H1 (cell line): Measurements from ENCODE around the gene MICALL1. TPM values are rescaled to one million over a fixed set of nuclear protein-coding genes. Genes with fewer than 3 reads are reported as not detected.

ENCODE experiments used
- CTCF ChIA-PET: fragments of 300-600 bp; sonication (Branson Sonifier 250); formaldehyde crosslinking; loops from one replicate; lab custom pipeline; 2021; ENCODE audit not compliant: partially characterized antibody; lab: Charles Lee
- POLR2A ChIA-PET: fragments of 300-600 bp; sonication (Branson Sonifier 250); formaldehyde crosslinking; loops from one replicate; lab custom pipeline; 2021; ENCODE audit warnings: inconsistent platforms; ENCODE audit not compliant: partially characterized antibody; lab: Charles Lee
- DNase-seq, 2 experiments: peaks; one replicate each; pipeline versions ENCODE4 v3.0.0 to v3.0.0-alpha.2; 2010 to 2022; ENCODE audit warnings: low spot score in 2 of 2, low read depth in 1 of 2, mixed read lengths in 1 of 2
- FAIRE-seq: peaks from 2 replicates; lab custom pipeline; 2011; peaks lifted over from hg19 to GRCh38; lab: Jason Lieb, UNC
- H2AFZ ChIP-seq: 2 replicates; pipeline ENCODE4 v1.8.1; 2012; ENCODE audit warnings: low read length, inconsistent platforms
- H2AK5ac ChIP-seq: 2 replicates; pipeline ENCODE4 v1.6.1; 2013; ENCODE audit warnings: low read depth, low read length
- H2BK120ac ChIP-seq: replicated peaks from 2 replicates; pipeline ENCODE3; 2013; ENCODE audit warnings: low read depth, low read length, inconsistent platforms
- H2BK12ac ChIP-seq: 2 replicates; pipeline ENCODE4 v1.6.1; 2013; ENCODE audit warnings: low read depth, low read length
- H2BK15ac ChIP-seq: 2 replicates; pipeline ENCODE4 v1.6.1; 2013; ENCODE audit warnings: low read length
- H2BK20ac ChIP-seq: 2 replicates; pipeline ENCODE4 v1.6.1; 2013; ENCODE audit warnings: low read length
- H2BK5ac ChIP-seq: 2 replicates; pipeline ENCODE4 v1.6.1; 2013; ENCODE audit warnings: low read depth, low read length
- H3K14ac ChIP-seq: 2 replicates; pipeline ENCODE4 v1.6.1; 2013; ENCODE audit warnings: inconsistent platforms; ENCODE audit not compliant: insufficient read length
- H3K18ac ChIP-seq: 2 replicates; pipeline ENCODE4 v1.6.1; 2013; ENCODE audit warnings: low read length; ENCODE audit errors: extremely low read depth
- H3K23ac ChIP-seq: 2 replicates; pipeline ENCODE4 v1.6.1; 2013; ENCODE audit warnings: inconsistent platforms; ENCODE audit not compliant: insufficient read length
- H3K23me2 ChIP-seq: 2 replicates; pipeline ENCODE4 v1.6.1; 2013; ENCODE audit warnings: low read depth, low read length
- H3K27ac ChIP-seq: 2 replicates; pipeline ENCODE4 v1.6.1; 2011; ENCODE audit warnings: low read depth, low read length, inconsistent platforms
- H3K27me3 ChIP-seq, 4 experiments: replicated peaks in 1 of 4; 1 replicate in 1 of 4; 2 replicates in 3 of 4; pipeline versions ENCODE4 v1.6.1 to v1.8.1; 2011 to 2013; ENCODE audit warnings: low read length in 3 of 4, mild to moderate bottlenecking in 3 of 4, inconsistent platforms in 2 of 4, mixed read lengths in 2 of 4, moderate library complexity in 1 of 4; ENCODE audit not compliant: control insufficient read depth in 3 of 4, insufficient read depth in 3 of 4; ENCODE audit errors: extremely low read depth in 1 of 4
- H3K36me3 ChIP-seq, 4 experiments: 2 replicates each; pipeline versions ENCODE4 v1.6.1 to v1.8.1; 2011 to 2013; ENCODE audit warnings: mild to moderate bottlenecking in 4 of 4, low read length in 3 of 4, moderate library complexity in 2 of 4, control low read depth in 1 of 4, inconsistent platforms in 1 of 4; ENCODE audit not compliant: insufficient read depth in 4 of 4, control insufficient read depth in 2 of 4
- H3K4ac ChIP-seq: replicated peaks from 2 replicates; pipeline ENCODE3; 2013; ENCODE audit warnings: low read length, low read depth, mixed read lengths, inconsistent platforms; ENCODE audit not compliant: insufficient read length
- H3K4me1 ChIP-seq, 4 experiments: replicated peaks in 1 of 4; 1 replicate in 1 of 4; 2 replicates in 3 of 4; pipeline versions ENCODE4 v1.6.1 to v1.8.1; 2011 to 2013; ENCODE audit warnings: low read length in 3 of 4, inconsistent platforms in 2 of 4, mixed read lengths in 1 of 4; ENCODE audit not compliant: insufficient read depth in 4 of 4, control insufficient read depth in 3 of 4
- H3K4me2 ChIP-seq, 2 experiments: 2 replicates each; pipeline versions ENCODE4 v1.6.1 to v1.8.1; 2011 to 2013; ENCODE audit warnings: low read depth in 2 of 2, low read length in 2 of 2, control low read depth in 1 of 2, inconsistent platforms in 1 of 2, mild to moderate bottlenecking in 1 of 2; ENCODE audit not compliant: insufficient read depth in 1 of 2
- H3K4me3 ChIP-seq, 4 experiments: fragments of 200-600, 300-600 bp in 1 of 4; sonication (generic), shearing (Covaris generic), sonication (Bioruptor Twin) in 1 of 4; 2 replicates each; pipeline versions ENCODE4 v1.5.1 to v1.8.1; 2011 to 2016; ENCODE audit warnings: low read length in 4 of 4, low read depth in 3 of 4, control low read depth in 2 of 4, inconsistent platforms in 2 of 4, mild to moderate bottlenecking in 2 of 4, mixed read lengths in 1 of 4, moderate library complexity in 1 of 4; ENCODE audit not compliant: insufficient read depth in 2 of 4; ENCODE audit errors: extremely low read depth in 1 of 4
- H3K56ac ChIP-seq: replicated peaks from 2 replicates; pipeline ENCODE3; 2013; ENCODE audit warnings: low read depth, mild to moderate bottlenecking, mixed read lengths, low read length, inconsistent platforms; ENCODE audit not compliant: insufficient read length
- H3K79me1 ChIP-seq: 2 replicates; pipeline ENCODE4 v1.6.1; 2013; ENCODE audit warnings: low read depth, low read length, control low read depth
- H3K79me2 ChIP-seq, 2 experiments: 2 replicates each; pipeline versions ENCODE4 v1.6.1 to v1.8.1; 2012 to 2013; ENCODE audit warnings: low read length in 2 of 2, mild to moderate bottlenecking in 2 of 2, inconsistent platforms in 1 of 2; ENCODE audit not compliant: insufficient read depth in 2 of 2, control insufficient read depth in 1 of 2
- H3K9ac ChIP-seq, 4 experiments: replicated peaks in 1 of 4; 1 replicate in 1 of 4; 2 replicates in 3 of 4; pipeline versions ENCODE4 v1.6.1 to v1.8.1; 2011 to 2013; ENCODE audit warnings: low read depth in 3 of 4, low read length in 3 of 4, control low read depth in 2 of 4, mild to moderate bottlenecking in 2 of 4, moderate library complexity in 2 of 4, inconsistent platforms in 1 of 4; ENCODE audit errors: extremely low read depth in 1 of 4
- H3K9me3 ChIP-seq, 2 experiments: 2 replicates each; pipeline versions ENCODE4 v1.6.1 to v1.8.1; 2012 to 2013; ENCODE audit warnings: mild to moderate bottlenecking in 2 of 2, moderate library complexity in 2 of 2, control low read depth in 1 of 2, inconsistent platforms in 1 of 2, low read depth in 1 of 2, low read length in 1 of 2, mixed read lengths in 1 of 2; ENCODE audit not compliant: insufficient read depth in 2 of 2
- H4K20me1 ChIP-seq, 2 experiments: replicated peaks in 1 of 2; 2 replicates each; pipeline versions ENCODE3 to v1.8.1; 2011 to 2013; ENCODE audit warnings: inconsistent platforms in 2 of 2, low read length in 2 of 2, mild to moderate bottlenecking in 1 of 2; ENCODE audit not compliant: insufficient read depth in 2 of 2, control insufficient read depth in 1 of 2
- H4K5ac ChIP-seq: 2 replicates; pipeline ENCODE4 v1.6.1; 2013; ENCODE audit warnings: low read length, low read depth, mixed read lengths, inconsistent platforms; ENCODE audit not compliant: insufficient read length
- H4K8ac ChIP-seq: 2 replicates; pipeline ENCODE4 v1.8.0; 2013; ENCODE audit warnings: mild to moderate bottlenecking, moderate library complexity, low read length, inconsistent platforms; ENCODE audit not compliant: insufficient read depth; ENCODE audit errors: extremely low read depth
- H4K91ac ChIP-seq: replicated peaks from 2 replicates; pipeline ENCODE3; 2013; ENCODE audit warnings: low read length, mixed read lengths, inconsistent platforms; ENCODE audit not compliant: insufficient read length
- ATF2 ChIP-seq: IDR thresholded peaks from 2 replicates; pipeline ENCODE4 v1.6.1; 2012; ENCODE audit warnings: low read length, inconsistent platforms
- CEBPB ChIP-seq: IDR thresholded peaks from 2 replicates; pipeline ENCODE4 v1.6.1; 2012; ENCODE audit warnings: low read depth, low read length
- CHD2 ChIP-seq: IDR thresholded peaks from 2 replicates; pipeline ENCODE4 v1.6.1; 2012; ENCODE audit warnings: low read length, improper control_type of control experiment
- GTF2F1 ChIP-seq: IDR thresholded peaks from 2 replicates; pipeline ENCODE4 v1.6.1; 2012; ENCODE audit warnings: low read depth, low read length, improper control_type of control experiment, borderline replicate concordance
- KDM5A ChIP-seq: fragments of 200-600 bp; IDR thresholded peaks from 2 replicates; pipeline ENCODE4 v1.7.1; 2012; ENCODE audit warnings: mild to moderate bottlenecking, low read length, inconsistent platforms, mixed read lengths
- NANOG ChIP-seq: IDR thresholded peaks from 2 replicates; pipeline ENCODE4 v1.6.1; 2011; ENCODE audit warnings: low read length, low read depth, mild to moderate bottlenecking, inconsistent platforms; ENCODE audit not compliant: insufficient read depth, poor library complexity, severe bottlenecking
- PHF8 ChIP-seq: fragments of 200-600 bp; sonication (generic); conservative IDR thresholded peaks from 2 replicates; pipeline ENCODE4 v1.7.1; 2012; ENCODE audit warnings: low read depth, mild to moderate bottlenecking, inconsistent platforms, low read length, moderate library complexity
- RBBP5 ChIP-seq: IDR thresholded peaks from 2 replicates; pipeline ENCODE4 v1.7.1; 2012; ENCODE audit warnings: low read depth, mild to moderate bottlenecking, inconsistent platforms, low read length, moderate library complexity, borderline replicate concordance
- SIRT6 ChIP-seq: IDR thresholded peaks from one replicate; pipeline ENCODE4 v1.7.1; 2012; ENCODE audit warnings: low read length, inconsistent platforms
- SP1 ChIP-seq: IDR thresholded peaks from 2 replicates; pipeline ENCODE4 v1.6.1; 2011; ENCODE audit warnings: low read depth, low read length
- SRF ChIP-seq: IDR thresholded peaks from 2 replicates; pipeline ENCODE4 v1.6.1; 2011; ENCODE audit warnings: mild to moderate bottlenecking, low read depth, low read length, moderate library complexity
- TCF12 ChIP-seq: IDR thresholded peaks from 2 replicates; pipeline ENCODE4 v1.6.1; 2011; ENCODE audit warnings: low read depth, mild to moderate bottlenecking, low read length
- WGBS, 2 experiments: shearing (Covaris generic) in 1 of 2; methylation state at CpG; one replicate each; pipeline versions ENCODE4 v1.1.6 to v1.1.7; 2013 to 2015; ENCODE audit warnings: low lambda C conversion rate in 2 of 2, mixed read lengths in 2 of 2, inconsistent platforms in 1 of 2, low coverage in 1 of 2, missing lambda C conversion rate in 1 of 2; ENCODE audit not compliant: insufficient replicate concordance in 2 of 2, insufficient coverage in 1 of 2, insufficient read length in 1 of 2; ENCODE audit errors: extremely low coverage in 1 of 2, missing lambda C conversion rate in 1 of 2; 5-methylcytosine and 5-hydroxymethylcytosine counted together
- polyA plus RNA-seq, 7 experiments: library from polyadenylated mRNA; depleted of rRNA in 3 of 7; stranded (reverse) in 5 of 7; unstranded in 2 of 7; fragments of >200 nt in 5 of 7; fragments of 200-250 nt in 2 of 7; gene quantifications; 1 replicate in 5 of 7; 2 replicates in 1 of 7; 4 replicates in 1 of 7; pipeline versions ENCODE4 v1.2.1 to v1.2.3, GENCODE V29; 2011 to 2013; ENCODE audit warnings: missing spikeins in 2 of 7, mixed read lengths in 2 of 7
- total RNA-seq: library from RNA; stranded (reverse); fragmentation: NEBNext Ultra II Directional; extraction: Animal tissue kit (Norgen Biotek cat#: 25700); gene quantifications from 2 replicates; pipeline ENCODE4 v1.2.1, GENCODE V29; 2021

Gene MICALL1
- total and polyA plus RNA-seq, 2 of the 8 experiments (the other 6 are each of a cell fraction or from before 2014, with no cell fraction given), result 17.7 to 32.1 TPM

GRCh38 chr22:37930952-37931440, 24.9 kb downstream of the MICALL1 start:
- Histone ChIP-seq H3K79me1 (no peaks in the 10 kb centered on the region), H3K23me2 (no peaks in the 10 kb centered on the region), H4K91ac (no peak overlapping the region), H2AFZ (no peak overlapping the region), H3K4me1 (peaks cover 0 to 5% (median 3%) of the 10 kb centered on the region in 4 experiments; a peak in 5 of 7 replicates), H2BK12ac (no peak overlapping the region), H4K20me1 (peaks cover 0 to 8% of the 10 kb centered on the region in 2 experiments), H3K4me3 (no peak overlapping the region), H3K4ac (no peak overlapping the region), H2BK15ac (no peak overlapping the region), H3K14ac (no peak overlapping the region), H3K9me3 (no peaks in the 10 kb centered on the region), H4K5ac (no peak overlapping the region), H3K79me2 (no peaks in the 10 kb centered on the region), H3K36me3 (peaks cover 2 to 12% (median 8%) of the 10 kb centered on the region in 4 experiments; a peak in 6 of 8 replicates), H3K23ac (no peak overlapping the region), H4K8ac (no peak overlapping the region), H2BK20ac (no peak overlapping the region), H3K4me2 (no peak overlapping the region), H2BK5ac (no peak overlapping the region), H3K9ac (no peak overlapping the region), H3K27me3 (no peaks in the 10 kb centered on the region), H3K56ac (no peak overlapping the region), H2AK5ac (no peak overlapping the region), H3K18ac (no peak overlapping the region), H2BK120ac (no peak overlapping the region), H3K27ac (no peak overlapping the region)
- FAIRE-seq (no peak), DNase-seq (no peak)
- 92% methylated on average over 2 of the region's 2 CpGs; no CpG with 5 or more reads in 1 of the 2 experiments for WGBS, 2 experiments
- POLR2A ChIA-PET, result interaction anchor here (0.6 to 3.1 kb wide), 6 partner anchors 13 to 106 kb away, joined by 3 to 11 read pairs (median 3); partner anchors contain the start of genes EIF3L and MICALL1
- CTCF ChIA-PET, result interaction anchor here (0.6 to 10.4 kb wide), 17 partner anchors 9 to 1363 kb away, joined by 3 to 158 read pairs (median 4); partner anchors contain the start of genes C22orf23 and POLR2F
- TF ChIP-seq SP1 (no peak), ATF2 (no peak), SIRT6 (no peak), KDM5A (no peak), GTF2F1 (no peak), NANOG (no peak), SRF (no peak), TCF12 (no peak), RBBP5 (no peak), CEBPB (no peak), PHF8 (no peak), CHD2 (no peak)
